Caco-2 (cell line): ENCODE measurements around the gene CACNA1A. TPM values are rescaled to one million over a fixed set of nuclear protein-coding genes. Genes with fewer than 3 reads are reported as not detected.

Source experiments
- BruUV-seq: library from RNA; stranded (reverse); fragments of 400-500 nt; replicated peaks from 2 replicates; lab custom pipeline; 2021; lab: Mats Ljungman, UMichigan
- CTCF ChIA-PET: fragments of 300-600 bp; sonication (Branson Sonifier 250); formaldehyde crosslinking; loops from one replicate; lab custom pipeline; 2022; ENCODE audit warnings: antibody characterized with exemption; lab: Charles Lee
- POLR2A ChIA-PET: fragments of 300-600 bp; sonication (Branson Sonifier 250); formaldehyde crosslinking; loops from one replicate; lab custom pipeline; 2022; ENCODE audit warnings: antibody characterized with exemption; lab: Charles Lee
- DNase-seq, 2 experiments: peaks; one replicate each; pipeline versions ENCODE4 v3.0.0 to v3.0.0-alpha.2; 2020 to 2022
- H3K27me3 ChIP-seq: replicated peaks from 2 replicates; pipeline ENCODE4 v1.6.0; 2011; ENCODE audit warnings: low read length; ENCODE audit not compliant: control insufficient read depth, insufficient read depth
- H3K36me3 ChIP-seq: 2 replicates; pipeline ENCODE4 v1.5.1; 2011; ENCODE audit warnings: low read length; ENCODE audit not compliant: control insufficient read depth, insufficient read depth
- H3K4me1 ChIP-seq: fragments of 250-450 bp; sonication (Bioruptor Pico); 2 replicates; pipeline ENCODE4 v1.5.1; 2020; ENCODE audit warnings: mild to moderate bottlenecking
- H3K4me3 ChIP-seq: 2 replicates; pipeline ENCODE4 v1.5.1; 2011; ENCODE audit warnings: low read depth, mild to moderate bottlenecking, control low read depth, low read length
- H3K9me3 ChIP-seq: fragments of 250-450 bp; sonication (Bioruptor Pico); 2 replicates; pipeline ENCODE4 v1.5.1; 2020; ENCODE audit warnings: mild to moderate bottlenecking, moderate library complexity
- H3K27ac Mint-ChIP-seq: one replicate; pipeline ENCODE4 v1.8.0; 2022; ENCODE audit warnings: mixed read lengths; ENCODE audit not compliant: unreplicated experiment
- H3K27me3 Mint-ChIP-seq: one replicate; pipeline ENCODE4 v1.8.0; 2022; ENCODE audit warnings: mixed read lengths; ENCODE audit not compliant: insufficient read depth, unreplicated experiment
- H3K36me3 Mint-ChIP-seq: one replicate; pipeline ENCODE4 v1.8.0; 2022; ENCODE audit warnings: mild to moderate bottlenecking, mixed read lengths; ENCODE audit not compliant: insufficient read depth, unreplicated experiment
- H3K4me1 Mint-ChIP-seq: one replicate; pipeline ENCODE4 v1.8.0; 2022; ENCODE audit warnings: low read depth, mixed read lengths; ENCODE audit not compliant: unreplicated experiment
- H3K4me3 Mint-ChIP-seq: one replicate; pipeline ENCODE4 v1.8.0; 2022; ENCODE audit warnings: mild to moderate bottlenecking, moderate library complexity, mixed read lengths; ENCODE audit not compliant: unreplicated experiment
- H3K9me3 Mint-ChIP-seq: one replicate; pipeline ENCODE4 v1.8.0; 2022; ENCODE audit warnings: mixed read lengths; ENCODE audit not compliant: unreplicated experiment
- CTCF ChIP-seq, 2 experiments: fragments of 200-600 bp in 1 of 2; IDR thresholded peaks; 1 replicate in 1 of 2; 2 replicates in 1 of 2; pipeline versions ENCODE4 v1.5.1 to v1.8.0; 2011 to 2022; ENCODE audit warnings: antibody characterized with exemption in 1 of 2, control low read depth in 1 of 2, inconsistent platforms in 1 of 2, low read depth in 1 of 2, low read length in 1 of 2, mild to moderate bottlenecking in 1 of 2, moderate library complexity in 1 of 2; ENCODE audit not compliant: insufficient read depth in 1 of 2, severe bottlenecking in 1 of 2, unreplicated experiment in 1 of 2
- intact Hi-C: fragments of 100-400 bp; cut with micrococcal nuclease; formaldehyde crosslinking; loops from one replicate; pipeline ENCODE4 v1.10.0; 2022; ENCODE audit not compliant: unreplicated experiment
- total RNA-seq: library from RNA; stranded (reverse); gene quantifications from 2 replicates; pipeline ENCODE4 v1.2.3, GENCODE V29; 2022

CACNA1A gene
- total RNA-seq, 1 experiment from 2014 or later, result not detected

GRCh38 chr19:13229246-13229645 is 277.0 kb downstream of the CACNA1A start:
- Histone ChIP-seq H3K4me3 (no peak overlapping the region), H3K4me1 (no peaks in the 10 kb centered on the region), H3K9me3 (no peaks in the 10 kb centered on the region), H3K27me3 (no peaks in the 10 kb centered on the region), H3K36me3 (no peaks in the 10 kb centered on the region)
- CTCF ChIA-PET, result no interaction called here
- DNase-seq, result no peak
- intact Hi-C loops, result no loop called here
- Mint-ChIP-seq H3K9me3 (no peaks in the 10 kb centered on the region), H3K4me1 (peaks cover 10% of the 10 kb centered on the region), H3K27me3 (peaks cover 20% of the 10 kb centered on the region), H3K27ac (no peak overlapping the region), H3K36me3 (no peaks in the 10 kb centered on the region), H3K4me3 (no peak overlapping the region)
- BruUV-seq, result no TSS peak
- TF ChIP-seq CTCF (IDR thresholded peaks at IDR 0.05; ENCODE audit: insufficient read depth in 1 of 2, low read depth in 1 of 2, low read length in 1 of 2, severe bottlenecking in 1 of 2, unreplicated experiment in 1 of 2), result no peak
- POLR2A ChIA-PET, result no interaction called here

GRCh38 chr19:13228561-13228960 is 277.7 kb downstream of the CACNA1A start:
- Histone ChIP-seq H3K4me1 (no peaks in the 10 kb centered on the region), H3K36me3 (no peaks in the 10 kb centered on the region), H3K4me3 (no peak overlapping the region), H3K27me3 (no peaks in the 10 kb centered on the region), H3K9me3 (no peaks in the 10 kb centered on the region)
- ChIA-PET CTCF (no interaction called here), POLR2A (no interaction called here)
- TF ChIP-seq CTCF (IDR thresholded peaks at IDR 0.05; ENCODE audit: insufficient read depth in 1 of 2, low read depth in 1 of 2, low read length in 1 of 2, severe bottlenecking in 1 of 2, unreplicated experiment in 1 of 2), result no peak
- Mint-ChIP-seq H3K27me3 (peaks cover 20% of the 10 kb centered on the region), H3K36me3 (no peaks in the 10 kb centered on the region), H3K4me1 (peaks cover 10% of the 10 kb centered on the region), H3K4me3 (no peak overlapping the region), H3K9me3 (no peaks in the 10 kb centered on the region), H3K27ac (no peak overlapping the region)
- DNase-seq, result no peak
- intact Hi-C loops, result no loop called here
- no TSS peak for BruUV-seq

GRCh38 chr19:13226983-13227382 is 279.3 kb downstream of the CACNA1A start:
- no peaks in the 10 kb centered on the region for H3K9me3 Mint-ChIP-seq
- Histone ChIP-seq H3K27me3 (no peaks in the 10 kb centered on the region), H3K4me3 (no peak overlapping the region), H3K4me1 (no peaks in the 10 kb centered on the region), H3K9me3 (no peaks in the 10 kb centered on the region), H3K36me3 (no peaks in the 10 kb centered on the region)
- no peak overlapping the region for H3K27ac Mint-ChIP-seq
- no TSS peak for BruUV-seq
- POLR2A ChIA-PET, result no interaction called here
- H3K4me3 Mint-ChIP-seq, result no peak overlapping the region
- no peak for TF ChIP-seq CTCF (IDR thresholded peaks at IDR 0.05; ENCODE audit: insufficient read depth in 1 of 2, low read depth in 1 of 2, low read length in 1 of 2, severe bottlenecking in 1 of 2, unreplicated experiment in 1 of 2)
- peaks cover 10% of the 10 kb centered on the region for H3K4me1 Mint-ChIP-seq
- intact Hi-C loops, result no loop called here
- no peaks in the 10 kb centered on the region for H3K36me3 Mint-ChIP-seq
- H3K27me3 Mint-ChIP-seq, result peaks cover 18% of the 10 kb centered on the region
- CTCF ChIA-PET, result no interaction called here
- DNase-seq, result no peak
